Endothelial cell of umbilical vein (primary cell): ENCODE measurements around the gene DLGAP4. TPM values are rescaled to one million over a fixed set of nuclear protein-coding genes. Genes with fewer than 3 reads are reported as not detected.

Experiments
- BruUV-seq: library from RNA; stranded (reverse); fragments of 400-500 nt; replicated peaks from 2 replicates; lab custom pipeline; 2021; lab: Mats Ljungman, UMichigan
- CTCF ChIA-PET: fragments of 300-600, 350-600 bp; sonication (Branson Sonifier 250); formaldehyde crosslinking; loops from one replicate; lab custom pipeline; 2021; ENCODE audit warnings: antibody characterized with exemption, inconsistent platforms; lab: Charles Lee
- POLR2A ChIA-PET: fragments of 300-600, 350-600 bp; sonication (Branson Sonifier 250); formaldehyde crosslinking; loops from one replicate; lab custom pipeline; 2021; ENCODE audit warnings: antibody characterized with exemption, inconsistent platforms; lab: Charles Lee
- DNase-seq: peaks from one replicate; pipeline ENCODE4 v3.0.0-alpha.2; 2011; ENCODE audit warnings: low read depth, low spot score
- FAIRE-seq: peaks from 2 replicates; lab custom pipeline; 2011; peaks lifted over from hg19 to GRCh38; lab: Jason Lieb, UNC
- H2AFZ ChIP-seq: 2 replicates; pipeline ENCODE4 v1.6.0; 2012; ENCODE audit warnings: low read depth, low read length, control low read depth, inconsistent platforms
- H3K27ac ChIP-seq: 2 replicates; pipeline ENCODE4 v1.5.1; 2011; ENCODE audit warnings: low read depth, mild to moderate bottlenecking, control low read depth, low read length, moderate library complexity; ENCODE audit not compliant: insufficient read depth
- H3K27me3 ChIP-seq, 2 experiments: 2 replicates each; pipeline versions ENCODE4 v1.6.0 to v1.6.1; 2011; ENCODE audit warnings: low read length in 2 of 2, mixed read lengths in 1 of 2; ENCODE audit not compliant: control insufficient read depth in 2 of 2, insufficient read depth in 2 of 2
- H3K36me3 ChIP-seq, 2 experiments: 2 replicates in 1 of 2; 3 replicates in 1 of 2; pipeline ENCODE4 v1.5.1; 2011; ENCODE audit warnings: low read length in 2 of 2, mild to moderate bottlenecking in 1 of 2, moderate library complexity in 1 of 2; ENCODE audit not compliant: control insufficient read depth in 2 of 2, insufficient read depth in 2 of 2; ENCODE audit errors: extremely low read depth in 1 of 2
- H3K4me1 ChIP-seq: 3 replicates; pipeline ENCODE4 v1.5.1; 2011; ENCODE audit warnings: mild to moderate bottlenecking, low read length; ENCODE audit not compliant: control insufficient read depth, insufficient read depth; ENCODE audit errors: extremely low read depth
- H3K4me2 ChIP-seq: 2 replicates; pipeline ENCODE4 v1.6.1; 2011; ENCODE audit warnings: low read length, control low read depth, mixed read lengths; ENCODE audit not compliant: insufficient read depth
- H3K4me3 ChIP-seq, 3 experiments: fragments of 200-600 bp in 1 of 3; sonication (generic), shearing (Covaris generic) in 1 of 3; replicated peaks in 1 of 3; 2 replicates each; pipeline ENCODE4 v1.5.1; 2011 to 2016; ENCODE audit warnings: control low read depth in 3 of 3, low read length in 3 of 3, mild to moderate bottlenecking in 2 of 3, inconsistent platforms in 1 of 3, low read depth in 1 of 3, moderate library complexity in 1 of 3; ENCODE audit not compliant: insufficient read depth in 1 of 3
- H3K79me2 ChIP-seq: 2 replicates; pipeline ENCODE4 v1.6.0; 2012; ENCODE audit warnings: low read length, inconsistent platforms; ENCODE audit not compliant: control insufficient read depth, insufficient read depth
- H3K9ac ChIP-seq: replicated peaks from 2 replicates; pipeline ENCODE3; 2011; ENCODE audit warnings: low read length, control low read depth; ENCODE audit not compliant: insufficient read depth; ENCODE audit errors: extremely low read depth
- H3K9me1 ChIP-seq: replicated peaks from 3 replicates; pipeline ENCODE4 v1.6.0; 2011; ENCODE audit warnings: mild to moderate bottlenecking, low read length; ENCODE audit not compliant: control insufficient read depth, insufficient read depth; ENCODE audit errors: extremely low read depth
- H3K9me3 ChIP-seq: replicated peaks from 2 replicates; pipeline ENCODE4 v1.5.1; 2012; ENCODE audit warnings: low read length, inconsistent platforms; ENCODE audit not compliant: control insufficient read depth, insufficient read depth
- H4K20me1 ChIP-seq: replicated peaks from 2 replicates; pipeline ENCODE3; 2011; ENCODE audit warnings: mild to moderate bottlenecking, low read length; ENCODE audit not compliant: control insufficient read depth, insufficient read depth; ENCODE audit errors: extremely low read depth
- EZH2 ChIP-seq: IDR thresholded peaks from 2 replicates; pipeline ENCODE4 v1.6.1; 2012; ENCODE audit warnings: borderline replicate concordance, low read depth, mild to moderate bottlenecking, moderate library complexity, low read length, inconsistent platforms; ENCODE audit not compliant: severe bottlenecking
- FOS ChIP-seq: IDR thresholded peaks from 2 replicates; pipeline ENCODE4 v1.6.1; 2011; ENCODE audit warnings: mild to moderate bottlenecking, low read length, moderate library complexity, borderline replicate concordance; ENCODE audit not compliant: insufficient read depth
- GATA2 ChIP-seq: IDR thresholded peaks from 2 replicates; pipeline ENCODE4 v1.7.0; 2011; ENCODE audit warnings: low read depth, mild to moderate bottlenecking, moderate library complexity, mixed read lengths, low read length; ENCODE audit not compliant: insufficient read length, insufficient read depth
- JUN ChIP-seq: IDR thresholded peaks from 2 replicates; pipeline ENCODE4 v1.6.1; 2011; ENCODE audit warnings: borderline replicate concordance, low read depth; ENCODE audit not compliant: insufficient read length, insufficient read depth
- MYC ChIP-seq: IDR thresholded peaks from one replicate; pipeline ENCODE4 v1.6.1; 2011; ENCODE audit warnings: mild to moderate bottlenecking, low read depth, low read length
- POLR2A ChIP-seq: IDR thresholded peaks from 2 replicates; pipeline ENCODE4 v1.6.1; 2012; ENCODE audit warnings: low read depth, mild to moderate bottlenecking, control low read depth, low read length
- POLR2AphosphoS5 ChIP-seq: IDR thresholded peaks from 2 replicates; pipeline ENCODE4 v1.6.1; 2012; ENCODE audit warnings: low read depth, mild to moderate bottlenecking, control low read depth, low read length, moderate library complexity; ENCODE audit not compliant: insufficient read depth
- dilution Hi-C: fragments of 300-500 bp; cut with MboI; formaldehyde crosslinking; loops from one replicate; pipeline ENCODE4 v1.15.0; 2019; ENCODE audit warnings: low sequenced_read_pairs; ENCODE audit not compliant: extremely low pct_ligation_motif_present
- intact Hi-C: fragments of 100-400 bp; cut with micrococcal nuclease; formaldehyde crosslinking; loops from one replicate; pipeline ENCODE4 v1.10.0; 2022
- polyA plus RNA-seq, 4 experiments: library from polyadenylated mRNA; depleted of rRNA in 3 of 4; stranded (reverse) in 3 of 4; unstranded in 1 of 4; fragments of >200 nt; gene quantifications; 2 replicates each; pipeline versions ENCODE4 v1.2.1 to v1.2.3, GENCODE V29; 2011 to 2012; ENCODE audit warnings: missing spikeins in 1 of 4
- total RNA-seq: library from RNA; stranded (reverse); gene quantifications from 2 replicates; pipeline ENCODE4 v1.2.3, GENCODE V29; 2021
- TF ChIP-seq, protein P1 (sequence below), 2 donors: IDR thresholded peaks; 1 replicate in 1 of 2; 2 replicates in 1 of 2; pipeline ENCODE4 v1.5.1; 2011; ENCODE audit warnings: low read length in 2 of 2, mild to moderate bottlenecking in 2 of 2, moderate library complexity in 2 of 2, control low read depth in 1 of 2, inconsistent platforms in 1 of 2, low read depth in 1 of 2; ENCODE audit not compliant: insufficient read depth in 1 of 2; ENCODE audit errors: extremely low read depth in 1 of 2
- TF ChIP-seq, protein P2 (sequence below): IDR thresholded peaks from 2 replicates; pipeline ENCODE4 v1.6.1; 2011; ENCODE audit not compliant: insufficient read depth, insufficient read length

DLGAP4 gene
- total and polyA plus RNA-seq, 2 donors (not counting 3 experiments of a cell fraction or from before 2014, with no cell fraction given) = 57.5 to 125 TPM

DNA sequence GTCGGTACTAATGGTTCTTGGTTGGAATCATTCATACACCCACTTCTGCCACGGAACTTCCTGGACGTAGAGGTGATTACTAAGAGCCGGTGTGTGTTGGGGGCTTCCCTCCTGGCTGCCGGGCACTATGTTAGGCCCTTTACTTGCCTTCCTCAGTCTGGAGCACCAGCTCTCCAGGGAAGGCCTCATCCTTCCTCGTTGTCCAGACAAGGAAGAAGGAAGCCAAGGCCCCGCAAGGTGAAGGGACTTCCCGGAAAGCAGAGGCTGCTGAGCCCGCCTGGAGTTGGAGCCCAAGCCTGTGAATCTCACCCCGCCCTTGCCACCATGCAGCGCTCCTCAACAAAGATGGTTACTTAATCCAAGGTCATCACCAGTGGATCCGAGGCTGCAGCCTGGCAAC lies 43.7 kb upstream of the DLGAP4 start:
- Histone ChIP-seq H3K9me1 (no peaks in the 10 kb centered on the region), H2AFZ (no peak overlapping the region), H3K36me3 (no peaks in the 10 kb centered on the region), H3K9ac (no peak overlapping the region), H3K27me3 (no peaks in the 10 kb centered on the region), H3K9me3 (no peaks in the 10 kb centered on the region), H3K4me3 (no peak overlapping the region), H3K27ac (no peak overlapping the region), H3K4me1 (no peaks in the 10 kb centered on the region), H4K20me1 (no peaks in the 10 kb centered on the region), H3K4me2 (no peak overlapping the region), H3K79me2 (no peaks in the 10 kb centered on the region)
- no TSS peak for BruUV-seq
- FAIRE-seq (no peak), DNase-seq (no peak)
- no peak for TF ChIP-seq MYC
- TF ChIP-seq, protein P1, sequence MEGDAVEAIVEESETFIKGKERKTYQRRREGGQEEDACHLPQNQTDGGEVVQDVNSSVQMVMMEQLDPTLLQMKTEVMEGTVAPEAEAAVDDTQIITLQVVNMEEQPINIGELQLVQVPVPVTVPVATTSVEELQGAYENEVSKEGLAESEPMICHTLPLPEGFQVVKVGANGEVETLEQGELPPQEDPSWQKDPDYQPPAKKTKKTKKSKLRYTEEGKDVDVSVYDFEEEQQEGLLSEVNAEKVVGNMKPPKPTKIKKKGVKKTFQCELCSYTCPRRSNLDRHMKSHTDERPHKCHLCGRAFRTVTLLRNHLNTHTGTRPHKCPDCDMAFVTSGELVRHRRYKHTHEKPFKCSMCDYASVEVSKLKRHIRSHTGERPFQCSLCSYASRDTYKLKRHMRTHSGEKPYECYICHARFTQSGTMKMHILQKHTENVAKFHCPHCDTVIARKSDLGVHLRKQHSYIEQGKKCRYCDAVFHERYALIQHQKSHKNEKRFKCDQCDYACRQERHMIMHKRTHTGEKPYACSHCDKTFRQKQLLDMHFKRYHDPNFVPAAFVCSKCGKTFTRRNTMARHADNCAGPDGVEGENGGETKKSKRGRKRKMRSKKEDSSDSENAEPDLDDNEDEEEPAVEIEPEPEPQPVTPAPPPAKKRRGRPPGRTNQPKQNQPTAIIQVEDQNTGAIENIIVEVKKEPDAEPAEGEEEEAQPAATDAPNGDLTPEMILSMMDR (IDR thresholded peaks at IDR 0.05; ENCODE audit: extremely low read depth in 1 of 2, insufficient read depth in 1 of 2, low read depth in 1 of 2, low read length in 2 of 2) = no peak
- intact Hi-C loops (no loop called here), dilution Hi-C loops (no loop called here)
- ChIA-PET POLR2A (no interaction called here), CTCF (interaction anchor here (1.4 kb wide), 1 partner anchor 11 kb away, joined by 7 read pairs; no protein-coding TSS in a partner anchor)

- TF ChIP-seq POLR2AphosphoS5 = no peak
- no peak for TF ChIP-seq GATA2
- TF ChIP-seq, protein P2, sequence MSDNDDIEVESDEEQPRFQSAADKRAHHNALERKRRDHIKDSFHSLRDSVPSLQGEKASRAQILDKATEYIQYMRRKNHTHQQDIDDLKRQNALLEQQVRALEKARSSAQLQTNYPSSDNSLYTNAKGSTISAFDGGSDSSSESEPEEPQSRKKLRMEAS = no peak
- TF ChIP-seq MYC = no peak
- TF ChIP-seq, protein P1 (IDR thresholded peaks at IDR 0.05; ENCODE audit: extremely low read depth in 1 of 2, insufficient read depth in 1 of 2, low read depth in 1 of 2, low read length in 2 of 2) = no peak
- TF ChIP-seq JUN = no peak
- TF ChIP-seq FOS = no peak
- TF ChIP-seq POLR2A = no peak
- TF ChIP-seq EZH2 = no peak
- DNase-seq = no peak
- Histone ChIP-seq H3K4me3 (no peak overlapping the region), H3K36me3 (no peaks in the 10 kb centered on the region), H3K4me2 (no peak overlapping the region), H3K79me2 (no peaks in the 10 kb centered on the region), H3K4me1 (no peaks in the 10 kb centered on the region), H3K27ac (no peak overlapping the region), H4K20me1 (no peaks in the 10 kb centered on the region), H3K27me3 (no peaks in the 10 kb centered on the region), H3K9me3 (no peaks in the 10 kb centered on the region), H3K9me1 (no peaks in the 10 kb centered on the region), H3K9ac (no peak overlapping the region), H2AFZ (no peak overlapping the region)
- intact Hi-C loops = no loop called here
- no peak for FAIRE-seq
- CTCF ChIA-PET = interaction anchor here (0.8 to 1.9 kb wide), 2 partner anchors 9 to 62 kb away, joined by 3 to 7 read pairs; no protein-coding TSS in a partner anchor
- POLR2A ChIA-PET = no interaction called here
- no TSS peak for BruUV-seq
- dilution Hi-C loops = no loop called here
Observed at GRCh38 chr20:36264426-36265246, 41.5 kb upstream of the DLGAP4 start.
